T-cell (primary cell): ENCODE results near the gene MSMP. TPM values are rescaled to one million over a fixed set of nuclear protein-coding genes. Genes with fewer than 3 reads are reported as not detected.

Experiments
- ATAC-seq, 4 experiments: fragments of 200-7000 bp in 3 of 4; fragments of 150-1000 bp in 1 of 4; cut with Tn5 transposase; replicated peaks in 1 of 4; 1 replicate in 3 of 4; 2 replicates in 1 of 4; pipeline ENCODE4 v1.10.0; 2021; ENCODE audit warnings: moderate library complexity in 3 of 4, mild to moderate bottlenecking in 2 of 4, moderate number of reproducible peaks in 1 of 4
- CTCF ChIA-PET, 2 donors: fragments of 300-600 bp; sonication (Branson Sonifier 250); formaldehyde crosslinking; loops; one replicate each; lab custom pipeline; 2022; ENCODE audit warnings: antibody characterized with exemption in 2 of 2; lab: Charles Lee
- POLR2A ChIA-PET, 2 donors: fragments of 300-600 bp; sonication (Branson Sonifier 250); formaldehyde crosslinking; loops; one replicate each; lab custom pipeline; 2022; ENCODE audit warnings: antibody characterized with exemption in 2 of 2; lab: Charles Lee
- DNase-seq, 35 experiments: peaks; one replicate each; pipeline versions ENCODE4 v3.0.0 to v3.0.0-alpha.2; 2013 to 2023
- H3K27ac ChIP-seq: one replicate; pipeline ENCODE4 v1.5.1; 2013; ENCODE audit warnings: low read length
- H3K27me3 ChIP-seq, 2 experiments: replicated peaks in 1 of 2; 1 replicate in 1 of 2; 2 replicates in 1 of 2; pipeline versions ENCODE4 v1.6.1 to v1.7.0; 2013; ENCODE audit warnings: low read length in 1 of 2, mixed read lengths in 1 of 2; ENCODE audit not compliant: control insufficient read depth in 2 of 2, insufficient read depth in 2 of 2; ENCODE audit errors: extremely low read depth in 1 of 2
- H3K36me3 ChIP-seq, 2 donors: 1 replicate in 1 of 2; 2 replicates in 1 of 2; pipeline versions ENCODE4 v1.6.1 to v1.7.0; 2013; ENCODE audit warnings: low read length in 1 of 2; ENCODE audit not compliant: control insufficient read depth in 2 of 2, insufficient read depth in 1 of 2; ENCODE audit errors: extremely low read depth in 1 of 2
- H3K4me1 ChIP-seq, 2 experiments: 1 replicate in 1 of 2; 2 replicates in 1 of 2; pipeline versions ENCODE4 v1.6.1 to v1.7.0; 2013; ENCODE audit warnings: low read length in 2 of 2, mixed read lengths in 1 of 2; ENCODE audit not compliant: insufficient read depth in 2 of 2, control insufficient read depth in 1 of 2; ENCODE audit errors: extremely low read depth in 1 of 2
- H3K4me3 ChIP-seq, 2 donors: 1 replicate in 1 of 2; 2 replicates in 1 of 2; pipeline versions ENCODE4 v1.5.1 to v1.7.0; 2013; ENCODE audit warnings: mild to moderate bottlenecking in 2 of 2, low read length in 1 of 2, moderate library complexity in 1 of 2; ENCODE audit not compliant: control insufficient read depth in 1 of 2; ENCODE audit errors: extremely low read depth in 1 of 2
- H3K9me3 ChIP-seq: 2 replicates; pipeline ENCODE4 v1.7.0; 2013
- H3K27ac Mint-ChIP-seq, 2 donors: one replicate each; pipeline ENCODE4 v1.8.0; 2020 to 2021; ENCODE audit warnings: mild to moderate bottlenecking in 2 of 2, mixed read lengths in 2 of 2
- H3K27me3 Mint-ChIP-seq, 2 donors: one replicate each; pipeline ENCODE4 v1.8.0; 2021 to 2022; ENCODE audit warnings: mixed read lengths in 2 of 2
- H3K36me3 Mint-ChIP-seq: one replicate; pipeline ENCODE4 v1.8.0; 2021; ENCODE audit warnings: mixed read lengths
- H3K4me1 Mint-ChIP-seq, 3 donors: one replicate each; pipeline ENCODE4 v1.8.0; 2020 to 2022; ENCODE audit warnings: mixed read lengths in 3 of 3, mild to moderate bottlenecking in 1 of 3
- H3K4me3 Mint-ChIP-seq, 3 donors: one replicate each; pipeline ENCODE4 v1.8.0; 2020 to 2022; ENCODE audit warnings: mild to moderate bottlenecking in 3 of 3, mixed read lengths in 3 of 3, moderate library complexity in 3 of 3
- H3K9me3 Mint-ChIP-seq, 3 donors: one replicate each; pipeline ENCODE4 v1.8.0; 2020 to 2022; ENCODE audit warnings: mixed read lengths in 3 of 3
- WGBS: methylation state at CpG from one replicate; pipeline ENCODE4 v1.1.5; 2013; ENCODE audit warnings: missing lambda C conversion rate; ENCODE audit not compliant: insufficient coverage; 5-methylcytosine and 5-hydroxymethylcytosine counted together
- total RNA-seq, 35 experiments: library from RNA in 6 of 35; stranded (reverse) in 6 of 35; fragments of 120-200 nt in 1 of 35; gene quantifications; one replicate each; pipeline versions ENCODE4 v1.2.1 to v1.2.4 and lab custom pipeline; 2013 to 2026

Gene MSMP
- total RNA-seq, 5 donors from 2014 or later (not counting 1 experiment from before 2014, with no cell fraction given) = 1.6 to 5.1 (median 1.6) TPM; not detected in 2

- Mint-ChIP-seq H3K36me3 (peaks cover 11% of the 10 kb centered on the region), H3K9me3 (no peaks in the 10 kb centered on the region), H3K4me3 (peak within 1 kb of the TSS in 1 of 3 donors; percentile 95), H3K27me3 (no peaks in the 10 kb centered on the region), H3K4me1 (peaks cover 17 to 31% (median 30%) of the 10 kb centered on the region in 3 donors), H3K27ac (peak within 1 kb of the TSS; percentile 94 to 95)
- ChIA-PET POLR2A (interaction anchor here in 1 of 2 donors (0.6 kb wide), 1 partner anchor 652 kb away, joined by 5 read pairs; no protein-coding TSS in a partner anchor), CTCF (interaction anchor here (0.6 to 2.9 kb wide), 17 partner anchors 16 to 129 kb away, joined by 3 to 26 read pairs (median 4); partner anchors contain the start of genes CCDC107 (in 1 of the 2), GBA2 (in 1 of the 2), HINT2 (in 1 of the 2) and RGP1 (in 1 of the 2))
- ATAC-seq = peak; percentile 88 to 92 (median 90)
- Histone ChIP-seq H3K36me3 (peaks cover 6 to 25% of the 10 kb centered on the region in 2 donors), H3K4me3 (peak within 1 kb of the TSS; percentile 94 to 97), H3K4me1 (peaks cover 46 to 68% of the 10 kb centered on the region in 2 experiments), H3K27ac (peak within 1 kb of the TSS; percentile 95), H3K27me3 (no peaks in the 10 kb centered on the region), H3K9me3 (no peaks in the 10 kb centered on the region)
- 0% methylated on average over 49 of the region's 49 CpGs for WGBS
- DNase-seq = peak; percentile 91 to 98 (median 93)
These were observed 21.8 kb downstream of the MSMP start, which contains the start of the genes CREB3 and TLN1 for GRCh38 chr9:35732185-35732799. Gene CREB3 (plus strand): TSS chr9:35732666. CDS start chr9:35732773, 107 bp downstream. Gene TLN1 (minus strand): TSS chr9:35732195. CDS start chr9:35725694, 6,501 bp downstream.

- no peaks in the 10 kb centered on the region for H3K9me3 ChIP-seq
- H3K36me3 Mint-ChIP-seq = peaks cover 10% of the 10 kb centered on the region
These were observed 22.5 kb downstream of the MSMP start for GRCh38 chr9:35731415-35732184.

GRCh38 chr9:35730486-35730854, 23.6 kb downstream of the MSMP start:
- ATAC-seq (no peak), DNase-seq (no peak)
- Histone ChIP-seq H3K27me3 (no peaks in the 10 kb centered on the region), H3K27ac (peak overlapping the region; percentile 95), H3K4me1 (peaks cover 51 to 71% of the 10 kb centered on the region in 2 experiments), H3K36me3 (peaks cover 0 to 17% of the 10 kb centered on the region in 2 donors), H3K9me3 (no peaks in the 10 kb centered on the region), H3K4me3 (no peak overlapping the region)
- Mint-ChIP-seq H3K9me3 (no peaks in the 10 kb centered on the region), H3K4me3 (peak overlapping the region in 1 of 3 donors; percentile 89), H3K36me3 (peaks cover 10% of the 10 kb centered on the region), H3K27ac (peak overlapping the region; percentile 78 to 91), H3K27me3 (no peaks in the 10 kb centered on the region), H3K4me1 (peaks cover 16 to 22% (median 21%) of the 10 kb centered on the region in 3 donors)
- 91% methylated on average over 2 of the region's 2 CpGs for WGBS
- ChIA-PET POLR2A (interaction anchor here in 1 of 2 donors (0.6 kb wide), 1 partner anchor 91 kb away, joined by 3 read pairs; no protein-coding TSS in a partner anchor), CTCF (interaction anchor here (0.6 to 2.9 kb wide), 6 partner anchors 26 to 94 kb away, joined by 3 to 15 read pairs (median 6); partner anchors contain the start of genes CCDC107 (in 1 of the 2) and RMRP (in 1 of the 2))

More at GRCh38 chr9:35731415-35732184, 22.5 kb downstream of the MSMP start:
- ATAC-seq = peak in 1 of 4 experiments; percentile 1
- Mint-ChIP-seq H3K4me3 (peak overlapping the region in 1 of 3 donors; percentile 95), H3K4me1 (peaks cover 17 to 31% (median 30%) of the 10 kb centered on the region in 3 donors), H3K9me3 (no peaks in the 10 kb centered on the region), H3K27me3 (no peaks in the 10 kb centered on the region), H3K27ac (peak overlapping the region; percentile 94 to 95)
- POLR2A ChIA-PET = interaction anchor here (0.5 to 0.6 kb wide), 2 partner anchors 22 to 651 kb away, joined by 5 to 14 read pairs; no protein-coding TSS in a partner anchor
- CTCF ChIA-PET = interaction anchor here (0.6 to 2.9 kb wide), 17 partner anchors 17 to 128 kb away, joined by 3 to 26 read pairs (median 4); partner anchors contain the start of genes CCDC107 (in 1 of the 2), GBA2 (in 1 of the 2), HINT2 (in 1 of the 2) and RGP1 (in 1 of the 2)
- Histone ChIP-seq H3K27ac (peak overlapping the region; percentile 95), H3K4me3 (peak overlapping the region; percentile 94 to 97), H3K27me3 (no peaks in the 10 kb centered on the region), H3K36me3 (peaks cover 4 to 19% of the 10 kb centered on the region in 2 donors), H3K4me1 (peaks cover 50 to 75% of the 10 kb centered on the region in 2 experiments)
- WGBS = 1% methylated on average over 39 of the region's 47 CpGs
- peak in 9 of 35 experiments; percentile 7 to 33 (median 12) for DNase-seq

- H3K27me3 ChIP-seq = no peaks in the 10 kb centered on the region
- POLR2A ChIA-PET = interaction anchor here in 1 of 2 donors (0.6 to 0.7 kb wide), 2 partner anchors 27 to 1981 kb away, joined by 6 to 10 read pairs; no protein-coding TSS in a partner anchor
- WGBS = 6% methylated on average over 6 of the region's 6 CpGs
- CTCF ChIA-PET = interaction anchor here (0.6 to 2.9 kb wide), 8 partner anchors 15 to 91 kb away, joined by 3 to 15 read pairs (median 4); partner anchors contain the start of genes CCDC107 (in 1 of the 2), RGP1 (in 1 of the 2) and RMRP (in 1 of the 2)
- peaks cover 51 to 71% of the 10 kb centered on the region in 2 experiments for H3K4me1 ChIP-seq
- no peaks in the 10 kb centered on the region for H3K9me3 ChIP-seq
- H3K4me3 ChIP-seq = no peak overlapping the region
- peak in 8 of 35 experiments; percentile 5 to 67 (median 24) for DNase-seq
- no peaks in the 10 kb centered on the region for H3K9me3 Mint-ChIP-seq
- H3K4me3 Mint-ChIP-seq = peak overlapping the region in 1 of 3 donors; percentile 89
- peaks cover 10% of the 10 kb centered on the region for H3K36me3 Mint-ChIP-seq
- H3K4me1 Mint-ChIP-seq = peaks cover 16 to 19% (median 19%) of the 10 kb centered on the region in 3 donors
- ATAC-seq = no peak
- no peaks in the 10 kb centered on the region for H3K27me3 Mint-ChIP-seq
- peak overlapping the region; percentile 95 for H3K27ac ChIP-seq
- peak overlapping the region; percentile 78 to 91 for H3K27ac Mint-ChIP-seq
- peaks cover 0 to 17% of the 10 kb centered on the region in 2 donors for H3K36me3 ChIP-seq
These were observed 24.2 kb downstream of the MSMP start for GRCh38 chr9:35729700-35730485.

- H3K36me3 Mint-ChIP-seq = peaks cover 16% of the 10 kb centered on the region
- ATAC-seq = no peak
- H3K4me1 Mint-ChIP-seq = peaks cover 16 to 18% (median 18%) of the 10 kb centered on the region in 3 donors
- no peaks in the 10 kb centered on the region for H3K9me3 Mint-ChIP-seq
- no peaks in the 10 kb centered on the region for H3K27me3 Mint-ChIP-seq
- Histone ChIP-seq H3K9me3 (no peaks in the 10 kb centered on the region), H3K4me3 (no peak overlapping the region), H3K4me1 (peaks cover 51 to 71% of the 10 kb centered on the region in 2 experiments), H3K27me3 (no peaks in the 10 kb centered on the region), H3K36me3 (peaks cover 4 to 24% of the 10 kb centered on the region in 2 donors), H3K27ac (peak overlapping the region; percentile 2)
- CTCF ChIA-PET = interaction anchor here (0.9 to 2.0 kb wide), 5 partner anchors 14 to 84 kb away, joined by 3 to 7 read pairs (median 4); partner anchors contain the start of genes CCDC107 (in 1 of the 2), RGP1 (in 1 of the 2) and RMRP (in 1 of the 2)
- H3K4me3 Mint-ChIP-seq = no peak overlapping the region
- WGBS = 32% methylated on average over 2 of the region's 3 CpGs
- no peak overlapping the region for H3K27ac Mint-ChIP-seq
- no peak for DNase-seq
- POLR2A ChIA-PET = no interaction called here
These were observed 25.0 kb downstream of the MSMP start for GRCh38 chr9:35729101-35729500.
